ENCODE results near the gene TNRC6C. TPM values are rescaled to one million over a fixed set of nuclear protein-coding genes. Genes with fewer than 3 reads are reported as not detected.

Gene TNRC6C
- total RNA-seq, 2 experiments from 2014 or later: 50.7 to 57.3 TPM

- H3K9me3 Mint-ChIP-seq: no peaks in the 10 kb centered on the region
- DNase-seq (peak in 10 of 14 experiments; percentile 45 to 85 (median 59)), ATAC-seq (ENCODE audit: poor library complexity) (peak; percentile 12)
- Histone ChIP-seq H3K4me1 (ENCODE audit: insufficient read depth, low read length) (peaks cover 76% of the 10 kb centered on the region), H3K36me3 (ENCODE audit: insufficient read depth, low read length) (peaks cover 57% of the 10 kb centered on the region), H3K9me3 (ENCODE audit: control insufficient read depth in 1 of 2, insufficient read depth in 1 of 2, low read length in 2 of 2) (no peaks in the 10 kb centered on the region), H3K27me3 (ENCODE audit: control insufficient read depth in 1 of 2, insufficient read depth in 2 of 2, low read length in 2 of 2) (no peaks in the 10 kb centered on the region), H3K4me3 (ENCODE audit: low read length) (peak overlapping the region; percentile 94), H3K27ac (ENCODE audit: low read depth in 1 of 2, low read length in 2 of 2) (peak overlapping the region; percentile 75 to 92)
- POLR2A ChIA-PET: interaction anchor here (0.5 to 16.9 kb wide), 23 partner anchors 5 to 1402 kb away, joined by 3 to 766 read pairs (median 5); partner anchors contain the start of genes TMC6, TMC8 and TNRC6C
- CTCF ChIA-PET: interaction anchor here (1.0 to 2.5 kb wide), 2 partner anchors 8 to 16 kb away, joined by 3 to 12 read pairs; no protein-coding TSS in a partner anchor
- intact Hi-C loops (cut with DNase I, micrococcal nuclease): loop anchor here (1.0 to 10.0 kb wide), 9 partner anchors 8 to 685 kb away; partner anchors contain the start of genes SOCS3 (in 1 of the 2) and SYNGR2 (in 1 of the 2)
- peak overlapping the region; percentile 100 for H3K4me3 Mint-ChIP-seq
- no peak for TF ChIP-seq CTCF (IDR thresholded peaks at IDR 0.05)
- H3K27ac Mint-ChIP-seq: peak overlapping the region; percentile 96
- peaks cover 56% of the 10 kb centered on the region for H3K4me1 Mint-ChIP-seq (ENCODE audit: low read depth)
- H3K27me3 Mint-ChIP-seq: no peaks in the 10 kb centered on the region
- peaks cover 76% of the 10 kb centered on the region for H3K36me3 Mint-ChIP-seq (ENCODE audit: low read depth)
Observed at GRCh38 chr17:78129351-78130089, 171.0 kb downstream of the TNRC6C start.

- Histone ChIP-seq H3K4me3 (ENCODE audit: low read length) (peak overlapping the region; percentile 94), H3K27me3 (ENCODE audit: control insufficient read depth in 1 of 2, insufficient read depth in 2 of 2, low read length in 2 of 2) (no peaks in the 10 kb centered on the region), H3K36me3 (ENCODE audit: insufficient read depth, low read length) (peaks cover 57% of the 10 kb centered on the region), H3K9me3 (ENCODE audit: control insufficient read depth in 1 of 2, insufficient read depth in 1 of 2, low read length in 2 of 2) (no peaks in the 10 kb centered on the region), H3K27ac (ENCODE audit: low read depth in 1 of 2, low read length in 2 of 2) (peak overlapping the region; percentile 75 to 92), H3K4me1 (ENCODE audit: insufficient read depth, low read length) (peaks cover 76% of the 10 kb centered on the region)
- peak in 1 of 14 experiments; percentile 56 for DNase-seq
- Mint-ChIP-seq H3K4me3 (peak overlapping the region; percentile 100), H3K9me3 (no peaks in the 10 kb centered on the region), H3K27ac (peak overlapping the region; percentile 96), H3K27me3 (no peaks in the 10 kb centered on the region), H3K36me3 (ENCODE audit: low read depth) (peaks cover 79% of the 10 kb centered on the region), H3K4me1 (ENCODE audit: low read depth) (peaks cover 60% of the 10 kb centered on the region)
- ChIA-PET POLR2A (interaction anchor here (0.5 to 16.9 kb wide), 24 partner anchors 5 to 1648 kb away, joined by 3 to 766 read pairs (median 6); partner anchors contain the start of genes TMC6, TMC8 and TNRC6C), CTCF (interaction anchor here (1.0 to 2.5 kb wide), 3 partner anchors 9 to 46 kb away, joined by 3 to 12 read pairs (median 7); no protein-coding TSS in a partner anchor)
- ATAC-seq (ENCODE audit: poor library complexity): no peak
- no peak for TF ChIP-seq CTCF (IDR thresholded peaks at IDR 0.05)
- intact Hi-C loops (cut with DNase I, micrococcal nuclease): loop anchor here (1.0 to 10.0 kb wide), 6 partner anchors 9 to 685 kb away; partner anchors contain the start of gene SYNGR2 (in 1 of the 2)
Observed at GRCh38 chr17:78130090-78130436, 171.6 kb downstream of the TNRC6C start.

- peaks cover 79% of the 10 kb centered on the region for H3K36me3 Mint-ChIP-seq (ENCODE audit: low read depth)
- ATAC-seq (ENCODE audit: poor library complexity) (peak; percentile 54), DNase-seq (peak; percentile 64 to 95 (median 78))
- H3K4me3 Mint-ChIP-seq: peak within 1 kb of the TSS; percentile 100
- H3K4me3 ChIP-seq (ENCODE audit: low read length): peak within 1 kb of the TSS; percentile 94
- no peaks in the 10 kb centered on the region for H3K27me3 ChIP-seq (ENCODE audit: control insufficient read depth in 1 of 2, insufficient read depth in 2 of 2, low read length in 2 of 2)
- H3K4me1 ChIP-seq (ENCODE audit: insufficient read depth, low read length): peaks cover 76% of the 10 kb centered on the region
- CTCF ChIA-PET: interaction anchor here (1.0 to 2.5 kb wide), 3 partner anchors 9 to 46 kb away, joined by 3 to 12 read pairs (median 7); no protein-coding TSS in a partner anchor
- no peaks in the 10 kb centered on the region for H3K9me3 Mint-ChIP-seq
- H3K27ac Mint-ChIP-seq: peak within 1 kb of the TSS; percentile 96
- peaks cover 64% of the 10 kb centered on the region for H3K4me1 Mint-ChIP-seq (ENCODE audit: low read depth)
- POLR2A ChIA-PET: interaction anchor here (0.5 to 16.9 kb wide), 25 partner anchors 6 to 1648 kb away, joined by 3 to 766 read pairs (median 5); partner anchors contain the start of genes TMC6, TMC8 and TNRC6C
- H3K27me3 Mint-ChIP-seq: no peaks in the 10 kb centered on the region
- peaks cover 57% of the 10 kb centered on the region for H3K36me3 ChIP-seq (ENCODE audit: insufficient read depth, low read length)
- TF ChIP-seq CTCF (IDR thresholded peaks at IDR 0.05): no peak
- H3K27ac ChIP-seq (ENCODE audit: low read depth in 1 of 2, low read length in 2 of 2): peak within 1 kb of the TSS; percentile 75 to 92
- no peaks in the 10 kb centered on the region for H3K9me3 ChIP-seq (ENCODE audit: control insufficient read depth in 1 of 2, insufficient read depth in 1 of 2, low read length in 2 of 2)
- intact Hi-C loops (cut with DNase I, micrococcal nuclease): loop anchor here (1.0 to 10.0 kb wide), 6 partner anchors 9 to 686 kb away; partner anchors contain the start of gene SYNGR2 (in 1 of the 2)
Observed at GRCh38 chr17:78130437-78131101, 172.1 kb downstream of the TNRC6C start, which contains the start of gene TMC8. Gene TMC8, plus strand, starts transcription at chr17:78130771. Its CDS starts 818 bp downstream, at chr17:78131589.

All from CD4-positive, alpha-beta T cell (primary cell).